Mesothelial cell of epicardium (in vitro differentiated cells): ENCODE data around the gene TMOD2. TPM values are rescaled to one million over a fixed set of nuclear protein-coding genes. Genes with fewer than 3 reads are reported as not detected.

Experiments
- DNase-seq, 2 experiments: peaks; one replicate each; pipeline ENCODE4 v3.0.0; 2021; ENCODE audit warnings: low spot score in 2 of 2; ENCODE audit not compliant: unreplicated experiment in 2 of 2
- H3K27ac Mint-ChIP-seq: 2 replicates; pipeline ENCODE4 v1.8.0; 2021; ENCODE audit warnings: mixed read lengths
- H3K27me3 Mint-ChIP-seq: 2 replicates; pipeline ENCODE4 v1.8.0; 2021; ENCODE audit warnings: low read depth, mixed read lengths
- H3K36me3 Mint-ChIP-seq: 2 replicates; pipeline ENCODE4 v1.8.0; 2021; ENCODE audit warnings: mixed read lengths
- H3K4me1 Mint-ChIP-seq: 2 replicates; pipeline ENCODE4 v1.8.0; 2021; ENCODE audit warnings: mixed read lengths
- H3K4me3 Mint-ChIP-seq: 2 replicates; pipeline ENCODE4 v1.8.0; 2021; ENCODE audit warnings: mild to moderate bottlenecking, moderate library complexity, mixed read lengths
- H3K9me3 Mint-ChIP-seq: 2 replicates; pipeline ENCODE4 v1.8.0; 2021; ENCODE audit warnings: mixed read lengths
- CTCF ChIP-seq: fragments of 200-600 bp; sonication (generic); IDR thresholded peaks from one replicate; pipeline ENCODE4 v1.5.0; 2021; ENCODE audit warnings: antibody characterized with exemption; ENCODE audit not compliant: unreplicated experiment
- total RNA-seq: library from RNA; stranded (reverse); gene quantifications from 3 replicates; pipeline ENCODE4 v1.2.1, GENCODE V29; 2021

The TMOD2 gene
- total RNA-seq, 1 donor from 2014 or later = 10.0 TPM

- no peak for TF ChIP-seq CTCF
- no peak for DNase-seq
- Mint-ChIP-seq H3K36me3 (no peaks in the 10 kb centered on the region), H3K27me3 (no peaks in the 10 kb centered on the region), H3K27ac (no peak overlapping the region), H3K9me3 (no peaks in the 10 kb centered on the region), H3K4me1 (peaks cover 2% of the 10 kb centered on the region), H3K4me3 (no peak overlapping the region)
These were observed 48.2 kb downstream of the TMOD2 start for GRCh38 chr15:51799282-51800252.

DNA sequence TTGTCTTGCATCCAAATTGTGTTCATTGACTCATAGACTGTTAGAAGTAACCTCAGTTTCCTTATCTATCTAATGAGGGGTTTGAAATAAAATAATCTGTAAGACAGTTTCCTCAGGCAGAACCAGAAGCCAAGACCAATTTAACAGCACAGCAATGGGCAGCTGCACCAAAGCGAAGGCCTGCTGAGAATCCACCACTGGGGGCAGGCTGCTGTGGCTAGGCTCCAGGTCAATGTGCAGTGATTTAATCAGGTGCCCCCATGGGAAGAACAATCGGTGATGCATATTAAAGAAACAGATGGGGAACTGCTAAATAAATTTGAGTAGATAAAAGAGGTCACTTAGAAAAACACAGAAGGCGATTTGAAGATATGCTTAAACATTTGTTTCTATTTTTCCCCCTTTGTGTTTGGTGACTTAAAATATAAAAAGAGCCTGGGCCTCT is 50.0 kb downstream of the TMOD2 start:
- H3K4me1 Mint-ChIP-seq = peaks cover 2% of the 10 kb centered on the region
- no peak for DNase-seq

GRCh38 chr15:51802593-51802992 is 51.2 kb downstream of the TMOD2 start:
- no peak for TF ChIP-seq CTCF
- no peaks in the 10 kb centered on the region for H3K9me3 Mint-ChIP-seq
- no peak overlapping the region for H3K4me3 Mint-ChIP-seq
- DNase-seq = no peak
- H3K4me1 Mint-ChIP-seq = peaks cover 2% of the 10 kb centered on the region
- H3K27me3 Mint-ChIP-seq = no peaks in the 10 kb centered on the region
- H3K36me3 Mint-ChIP-seq = peaks cover 6% of the 10 kb centered on the region
- H3K27ac Mint-ChIP-seq = no peak overlapping the region

More for the DNA sequence above, 50.0 kb downstream of the TMOD2 start:
- Mint-ChIP-seq H3K4me3 (no peak overlapping the region), H3K36me3 (peaks cover under 1% of the 10 kb centered on the region), H3K27ac (no peak overlapping the region), H3K27me3 (no peaks in the 10 kb centered on the region), H3K9me3 (no peaks in the 10 kb centered on the region)
- TF ChIP-seq CTCF = no peak

GRCh38 chr15:51803965-51804364 is 52.6 kb downstream of the TMOD2 start:
- Mint-ChIP-seq H3K4me3 (no peak overlapping the region), H3K36me3 (peaks cover 6% of the 10 kb centered on the region), H3K9me3 (no peaks in the 10 kb centered on the region), H3K4me1 (peaks cover 2% of the 10 kb centered on the region), H3K27ac (no peak overlapping the region), H3K27me3 (no peaks in the 10 kb centered on the region)
- DNase-seq = no peak
- TF ChIP-seq CTCF = no peak

DNA sequence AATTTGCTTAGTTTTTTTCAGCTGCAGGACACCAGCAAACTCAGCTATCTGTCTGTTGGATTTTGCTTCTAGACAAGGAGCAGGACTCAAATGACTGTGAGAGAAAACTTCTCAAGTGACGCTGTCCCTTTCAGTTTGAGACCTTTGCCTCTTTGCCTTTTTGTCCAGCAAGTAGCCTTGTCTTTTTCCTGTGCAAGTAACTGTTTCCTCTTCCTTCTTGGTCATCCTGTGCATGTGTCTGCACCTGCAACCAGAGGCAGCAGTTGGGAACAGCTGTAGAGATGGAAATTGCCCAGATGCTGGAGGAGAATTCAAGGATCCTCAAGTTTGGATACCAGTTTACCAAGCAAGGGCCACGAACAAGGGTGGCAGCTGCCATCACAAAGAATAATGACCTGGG is 54.7 kb downstream of the TMOD2 start:
- Mint-ChIP-seq H3K36me3 (peaks cover 6% of the 10 kb centered on the region), H3K4me1 (peaks cover 2% of the 10 kb centered on the region), H3K4me3 (no peak overlapping the region), H3K27ac (no peak overlapping the region), H3K9me3 (no peaks in the 10 kb centered on the region), H3K27me3 (no peaks in the 10 kb centered on the region)
- DNase-seq = no peak
- TF ChIP-seq CTCF = no peak
